Measurements from ENCODE around the gene SBK1.
"Not testable (repeated sequence)": the region's sequence is repeated elsewhere in the genome, so short reads cannot be mapped to it uniquely, and the experiment has no call there.

DNA sequence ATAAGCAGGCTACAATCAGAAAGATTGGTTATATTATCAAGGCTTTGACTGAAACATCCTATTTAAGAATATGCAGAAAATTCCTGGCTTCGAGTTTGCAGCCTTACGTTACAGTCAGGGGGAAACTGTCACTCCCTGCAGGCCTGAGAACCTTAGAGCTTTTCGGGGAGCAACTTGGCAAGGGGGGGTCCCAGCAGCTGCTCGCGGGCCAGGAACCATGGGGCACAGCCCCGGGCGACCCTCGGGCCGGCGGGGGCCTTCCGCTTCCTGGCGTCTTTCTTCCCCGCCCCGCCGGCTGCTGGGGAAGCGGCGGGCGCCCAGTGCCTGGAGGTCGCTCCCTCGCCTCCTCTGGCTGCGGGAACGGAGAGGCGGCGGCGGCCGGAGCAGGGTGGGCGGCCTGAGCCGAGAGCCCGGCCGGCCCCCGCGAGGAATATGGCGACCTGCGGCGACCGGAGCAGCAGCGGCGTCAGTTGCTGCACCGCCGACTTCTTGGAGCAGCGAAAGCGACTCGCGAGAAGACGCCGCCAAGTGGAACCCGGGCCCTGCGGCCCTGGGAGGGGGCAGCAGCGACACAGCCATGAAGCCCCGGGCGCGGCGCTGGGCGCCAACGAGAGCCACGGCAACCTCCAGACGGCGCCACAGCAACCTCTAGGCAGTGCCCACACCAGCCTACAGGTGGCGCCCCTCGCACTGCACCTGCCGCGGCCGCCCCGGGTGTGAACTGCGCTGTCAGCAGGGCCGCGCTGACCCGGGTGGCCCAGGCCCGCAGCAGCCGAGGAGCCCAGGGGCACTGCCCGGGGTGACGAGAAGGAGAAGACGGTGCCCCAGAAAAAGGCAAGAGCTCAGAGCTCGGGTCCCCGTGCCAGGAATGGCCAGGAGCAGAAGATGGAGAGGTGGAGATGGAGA lies 72.2 kb downstream of the SBK1 start:
- not testable (repeated sequence) for TF ChIP-seq EZH2 (IDR thresholded peaks at IDR 0.05; ENCODE audit: borderline replicate concordance, low read length)
- TF ChIP-seq, protein P1, sequence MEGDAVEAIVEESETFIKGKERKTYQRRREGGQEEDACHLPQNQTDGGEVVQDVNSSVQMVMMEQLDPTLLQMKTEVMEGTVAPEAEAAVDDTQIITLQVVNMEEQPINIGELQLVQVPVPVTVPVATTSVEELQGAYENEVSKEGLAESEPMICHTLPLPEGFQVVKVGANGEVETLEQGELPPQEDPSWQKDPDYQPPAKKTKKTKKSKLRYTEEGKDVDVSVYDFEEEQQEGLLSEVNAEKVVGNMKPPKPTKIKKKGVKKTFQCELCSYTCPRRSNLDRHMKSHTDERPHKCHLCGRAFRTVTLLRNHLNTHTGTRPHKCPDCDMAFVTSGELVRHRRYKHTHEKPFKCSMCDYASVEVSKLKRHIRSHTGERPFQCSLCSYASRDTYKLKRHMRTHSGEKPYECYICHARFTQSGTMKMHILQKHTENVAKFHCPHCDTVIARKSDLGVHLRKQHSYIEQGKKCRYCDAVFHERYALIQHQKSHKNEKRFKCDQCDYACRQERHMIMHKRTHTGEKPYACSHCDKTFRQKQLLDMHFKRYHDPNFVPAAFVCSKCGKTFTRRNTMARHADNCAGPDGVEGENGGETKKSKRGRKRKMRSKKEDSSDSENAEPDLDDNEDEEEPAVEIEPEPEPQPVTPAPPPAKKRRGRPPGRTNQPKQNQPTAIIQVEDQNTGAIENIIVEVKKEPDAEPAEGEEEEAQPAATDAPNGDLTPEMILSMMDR (IDR thresholded peaks at IDR 0.05; ENCODE audit: low read length): not testable (repeated sequence)
